BE2C (cell line): ENCODE data around the gene ZFP64.
"Not testable (repeated sequence)": the region's sequence is repeated elsewhere in the genome, so short reads cannot be mapped to it uniquely, and the experiment has no call there.

Experiments used
- DNase-seq: peaks from one replicate; pipeline ENCODE4 v3.0.0-alpha.2; 2020
- H3K27me3 ChIP-seq: fragments of 250-450 bp; sonication (Bioruptor Pico); 2 replicates; pipeline ENCODE4 v1.5.1; 2020; ENCODE audit warnings: mild to moderate bottlenecking
- H3K36me3 ChIP-seq: fragments of 250-450 bp; sonication (Bioruptor Pico); 2 replicates; pipeline ENCODE4 v1.5.1; 2020; ENCODE audit warnings: mild to moderate bottlenecking
- H3K4me1 ChIP-seq: fragments of 250-450 bp; sonication (Bioruptor Pico); 2 replicates; pipeline ENCODE4 v1.5.1; 2020
- H3K4me3 ChIP-seq: 2 replicates; pipeline ENCODE4 v1.5.1; 2011; ENCODE audit warnings: low read depth, low read length
- H3K9me3 ChIP-seq: fragments of 250-450 bp; sonication (Bioruptor Pico); 2 replicates; pipeline ENCODE4 v1.5.1; 2020
- CTCF ChIP-seq: IDR thresholded peaks from 2 replicates; pipeline ENCODE4 v1.5.1; 2012; ENCODE audit warnings: mild to moderate bottlenecking, low read depth, low read length

The ZFP64 gene

GRCh38 chr20:52231230-52231746, 39.7 kb upstream of the ZFP64 start:
- no peak for DNase-seq
- Histone ChIP-seq H3K27me3 (no peaks in the 10 kb centered on the region), H3K4me1 (no peaks in the 10 kb centered on the region), H3K36me3 (no peaks in the 10 kb centered on the region), H3K4me3 (no peak overlapping the region), H3K9me3 (no peaks in the 10 kb centered on the region)
- TF ChIP-seq CTCF: no peak

- H3K27me3 ChIP-seq: no peaks in the 10 kb centered on the region
- no peak for DNase-seq
- no peaks in the 10 kb centered on the region for H3K36me3 ChIP-seq
- H3K4me1 ChIP-seq: no peaks in the 10 kb centered on the region
- H3K4me3 ChIP-seq: no peak overlapping the region
- H3K9me3 ChIP-seq: no peaks in the 10 kb centered on the region
- TF ChIP-seq CTCF: no peak
These were observed 38.8 kb upstream of the ZFP64 start for GRCh38 chr20:52230409-52230808.

DNA sequence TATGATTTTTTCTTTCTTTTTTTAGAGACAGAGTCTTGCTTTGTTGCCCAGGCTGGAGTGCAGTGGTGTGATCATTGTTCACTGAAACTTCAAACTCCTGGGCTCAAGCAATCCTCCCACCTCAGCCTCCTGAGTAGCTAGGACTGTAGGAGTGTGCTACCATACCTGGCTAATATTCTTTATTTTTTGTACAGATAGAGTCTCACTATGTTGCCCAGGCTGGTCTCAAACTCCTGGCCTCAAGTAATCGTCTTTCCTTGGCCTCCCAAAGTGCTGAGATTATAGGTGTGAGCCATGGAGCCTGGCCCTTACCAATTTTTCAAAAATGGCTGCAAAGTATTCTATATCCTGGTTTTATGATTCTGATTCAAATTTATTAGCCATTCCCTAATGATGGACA, 37.8 kb upstream of the ZFP64 start:
- not testable (repeated sequence) for H3K4me3 ChIP-seq, H3K36me3 ChIP-seq, DNase-seq, H3K4me1 ChIP-seq, H3K9me3 ChIP-seq, H3K27me3 ChIP-seq

GRCh38 chr20:52226370-52226769, 34.8 kb upstream of the ZFP64 start:
- H3K4me1 ChIP-seq: no peaks in the 10 kb centered on the region
- H3K27me3 ChIP-seq: no peaks in the 10 kb centered on the region
- no peak overlapping the region for H3K4me3 ChIP-seq
- H3K36me3 ChIP-seq: no peaks in the 10 kb centered on the region
- TF ChIP-seq CTCF: no peak
- no peaks in the 10 kb centered on the region; the same call in 1 of the 2 replicates for H3K9me3 ChIP-seq
- no peak for DNase-seq

DNA sequence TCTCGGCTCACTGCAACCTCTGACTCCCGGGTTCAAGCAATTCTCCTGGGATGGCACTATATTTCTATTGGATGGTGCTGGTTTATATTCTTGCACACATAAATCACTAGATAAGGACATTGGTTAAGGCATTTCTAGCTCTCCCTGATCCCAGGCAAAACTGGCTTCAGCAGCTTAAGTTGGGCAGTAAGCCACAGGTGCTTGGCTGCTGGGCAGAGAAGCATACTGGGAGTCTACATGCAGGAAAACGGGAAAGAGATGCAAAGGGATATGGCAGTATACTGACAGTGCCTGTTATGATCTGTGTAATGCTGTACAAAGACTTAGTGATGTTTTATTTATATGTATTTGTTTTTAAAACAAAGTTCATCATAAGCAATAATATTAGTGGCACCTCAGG, 33.3 kb upstream of the ZFP64 start:
- Histone ChIP-seq H3K4me3 (no peak overlapping the region), H3K4me1 (no peaks in the 10 kb centered on the region), H3K27me3 (no peaks in the 10 kb centered on the region), H3K36me3 (no peaks in the 10 kb centered on the region), H3K9me3 (no peaks in the 10 kb centered on the region; the same call in 1 of the 2 replicates)
- no peak for TF ChIP-seq CTCF
- DNase-seq: no peak

DNA sequence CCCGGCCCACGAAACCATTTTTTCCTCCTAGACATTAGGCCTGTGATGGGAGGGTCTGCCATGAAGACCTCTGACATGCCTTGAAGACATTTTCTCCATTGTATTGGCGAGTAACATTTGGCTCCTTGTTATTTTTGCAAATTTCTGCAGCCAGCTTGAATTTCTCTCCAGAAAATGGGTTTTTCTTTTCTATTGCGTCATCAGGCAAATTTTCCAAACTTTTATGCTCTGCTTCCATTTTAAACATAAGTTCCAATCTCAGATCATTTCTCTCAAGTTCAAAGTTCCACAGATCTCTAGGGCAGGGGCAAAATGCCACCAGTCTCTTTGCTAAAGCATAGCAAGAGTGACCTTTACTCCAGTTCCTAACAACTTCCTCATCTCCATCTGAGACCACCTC, 29.8 kb upstream of the ZFP64 start:
- H3K4me3 ChIP-seq, H3K4me1 ChIP-seq: not testable (repeated sequence)

DNA sequence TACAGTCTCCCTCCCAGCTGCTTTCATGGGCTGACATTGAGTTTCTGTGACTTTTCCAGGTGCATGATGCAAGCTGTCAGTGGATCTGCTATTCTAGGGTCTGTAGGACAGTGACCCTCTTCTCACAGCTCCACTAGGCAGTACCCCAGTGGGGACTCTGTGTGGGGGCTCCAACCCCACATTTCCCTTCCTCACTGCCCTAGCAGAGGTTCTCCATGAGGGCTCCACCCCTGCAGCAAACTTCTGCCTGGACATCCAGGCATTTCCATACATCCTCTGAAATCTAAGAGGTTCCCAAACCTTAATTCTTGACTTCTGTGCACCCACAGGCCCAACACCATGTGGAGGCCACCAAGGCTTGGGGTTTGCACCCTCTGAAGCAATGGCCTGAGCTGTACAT, 29.3 kb upstream of the ZFP64 start:
- not testable (repeated sequence) for H3K4me3 ChIP-seq, H3K36me3 ChIP-seq, H3K9me3 ChIP-seq, DNase-seq, H3K4me1 ChIP-seq, H3K27me3 ChIP-seq

More for the DNA sequence above, 29.8 kb upstream of the ZFP64 start:
- not testable (repeated sequence) for DNase-seq, H3K27me3 ChIP-seq, H3K36me3 ChIP-seq, H3K9me3 ChIP-seq

DNA sequence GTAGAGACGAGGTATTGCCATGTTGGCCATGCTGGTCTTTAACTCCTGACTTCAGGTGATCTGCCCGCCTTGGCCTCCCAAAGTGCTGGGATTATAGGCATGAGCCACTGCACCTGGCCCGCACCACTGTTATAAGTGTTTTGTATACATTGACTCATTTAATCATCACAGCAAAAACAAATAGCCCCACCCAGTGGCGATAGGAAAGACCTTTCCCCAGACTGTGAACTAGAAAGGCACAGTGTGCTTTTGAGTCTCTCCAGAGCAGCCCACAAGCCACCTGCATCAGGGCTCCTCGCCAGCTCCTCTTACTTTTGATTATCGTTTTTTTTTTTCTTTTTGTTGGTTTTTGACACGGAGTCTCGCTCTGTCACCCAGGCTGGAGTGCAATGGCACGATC, 27.9 kb upstream of the ZFP64 start:
- Histone ChIP-seq H3K27me3 (no peaks in the 10 kb centered on the region), H3K36me3 (no peaks in the 10 kb centered on the region), H3K4me3 (no peak overlapping the region), H3K9me3 (no peaks in the 10 kb centered on the region; the same call in 1 of the 2 replicates), H3K4me1 (no peaks in the 10 kb centered on the region)
- peak; percentile 41 for TF ChIP-seq CTCF
- DNase-seq: peak; percentile 22
